ENCODE data around the gene B4GALNT3.

B4GALNT3 gene

GRCh38 chr12:467591-467990 is 7.9 kb downstream of the B4GALNT3 start:
- DNase-seq (ENCODE audit: low read depth in 2 of 2): no peak

GRCh38 chr12:468671-469389 is 9.1 kb downstream of the B4GALNT3 start:
- no peak for DNase-seq (ENCODE audit: low read depth in 2 of 2)

- DNase-seq (ENCODE audit: low read depth in 2 of 2): no peak
Measured at GRCh38 chr12:470133-470532, 10.4 kb downstream of the B4GALNT3 start.

- DNase-seq (ENCODE audit: low read depth in 2 of 2): no peak
Measured at GRCh38 chr12:473198-473597, 13.5 kb downstream of the B4GALNT3 start.

- DNase-seq (ENCODE audit: low read depth in 2 of 2): no peak
Measured at GRCh38 chr12:473863-474577, 14.3 kb downstream of the B4GALNT3 start.

- DNase-seq (ENCODE audit: low read depth in 2 of 2): no peak
Measured at GRCh38 chr12:475286-475685, 15.5 kb downstream of the B4GALNT3 start.

- no peak for DNase-seq (ENCODE audit: low read depth in 2 of 2)
Measured at GRCh38 chr12:479161-479560, 19.4 kb downstream of the B4GALNT3 start.

- no peak for DNase-seq (ENCODE audit: low read depth in 2 of 2)
Measured at GRCh38 chr12:480831-481816, 21.4 kb downstream of the B4GALNT3 start.

GRCh38 chr12:482061-482460 is 22.3 kb downstream of the B4GALNT3 start:
- DNase-seq (ENCODE audit: low read depth in 2 of 2): no peak

- no peak for DNase-seq (ENCODE audit: low read depth in 2 of 2)
Measured at GRCh38 chr12:484096-484495, 24.4 kb downstream of the B4GALNT3 start.

GRCh38 chr12:490260-490659 is 30.5 kb downstream of the B4GALNT3 start:
- DNase-seq (ENCODE audit: low read depth in 2 of 2): no peak

GRCh38 chr12:495466-495865 is 35.7 kb downstream of the B4GALNT3 start:
- DNase-seq (ENCODE audit: low read depth in 2 of 2): no peak

- no peak for DNase-seq (ENCODE audit: low read depth in 2 of 2)
Measured at GRCh38 chr12:496736-497135, 37.0 kb downstream of the B4GALNT3 start.

GRCh38 chr12:497501-498160 is 37.9 kb downstream of the B4GALNT3 start:
- no peak for DNase-seq (ENCODE audit: low read depth in 2 of 2)

GRCh38 chr12:499837-500458 is 40.2 kb downstream of the B4GALNT3 start:
- no peak for DNase-seq (ENCODE audit: low read depth in 2 of 2)

- no peak for DNase-seq (ENCODE audit: low read depth in 2 of 2)
Measured at GRCh38 chr12:501722-502447, 42.1 kb downstream of the B4GALNT3 start.

- DNase-seq (ENCODE audit: low read depth in 2 of 2): no peak
Measured at GRCh38 chr12:503111-503761, 43.5 kb downstream of the B4GALNT3 start.

GRCh38 chr12:505221-505620 is 45.5 kb downstream of the B4GALNT3 start:
- DNase-seq (ENCODE audit: low read depth in 2 of 2): no peak

- DNase-seq (ENCODE audit: low read depth in 2 of 2): no peak
Measured at GRCh38 chr12:507391-507796, 47.7 kb downstream of the B4GALNT3 start.

GRCh38 chr12:508145-508544 is 48.4 kb downstream of the B4GALNT3 start:
- no peak for DNase-seq (ENCODE audit: low read depth in 2 of 2)

All from stimulated activated CD8-positive, alpha-beta memory T cell treated with anti-CD3 and anti-CD28 coated beads, Interleukin-2, amount 100 ng/mL, for 48 hours (primary cell).